Panc1 (cell line): ENCODE data around the gene NR2E3.

Experiments
- POLR2AphosphoS5 ChIP-seq: IDR thresholded peaks from 2 replicates; pipeline ENCODE4 v1.6.1; 2012; ENCODE audit warnings: mild to moderate bottlenecking, low read depth, low read length, moderate library complexity
- REST ChIP-seq, 2 experiments: IDR thresholded peaks; 2 replicates each; pipeline ENCODE4 v1.6.1; 2011 to 2012; ENCODE audit warnings: low read depth in 2 of 2, control low read depth in 1 of 2, low read length in 1 of 2, mild to moderate bottlenecking in 1 of 2, moderate library complexity in 1 of 2; ENCODE audit not compliant: insufficient read depth in 1 of 2
- SIN3A ChIP-seq: IDR thresholded peaks from 2 replicates; pipeline ENCODE4 v1.6.1; 2012; ENCODE audit warnings: low read depth, mild to moderate bottlenecking, low read length, moderate library complexity, borderline replicate concordance; ENCODE audit not compliant: insufficient read depth
- TCF7L2 ChIP-seq: IDR thresholded peaks from 2 replicates; pipeline ENCODE4 v1.6.1; 2011; ENCODE audit warnings: mild to moderate bottlenecking, low read depth, low read length, inconsistent platforms
- TF ChIP-seq, protein P1 (sequence below): fragments of 450-650 bp; IDR thresholded peaks from 2 replicates; pipeline ENCODE4 v1.5.1; 2017; ENCODE audit warnings: mild to moderate bottlenecking

- TF ChIP-seq, protein P1, sequence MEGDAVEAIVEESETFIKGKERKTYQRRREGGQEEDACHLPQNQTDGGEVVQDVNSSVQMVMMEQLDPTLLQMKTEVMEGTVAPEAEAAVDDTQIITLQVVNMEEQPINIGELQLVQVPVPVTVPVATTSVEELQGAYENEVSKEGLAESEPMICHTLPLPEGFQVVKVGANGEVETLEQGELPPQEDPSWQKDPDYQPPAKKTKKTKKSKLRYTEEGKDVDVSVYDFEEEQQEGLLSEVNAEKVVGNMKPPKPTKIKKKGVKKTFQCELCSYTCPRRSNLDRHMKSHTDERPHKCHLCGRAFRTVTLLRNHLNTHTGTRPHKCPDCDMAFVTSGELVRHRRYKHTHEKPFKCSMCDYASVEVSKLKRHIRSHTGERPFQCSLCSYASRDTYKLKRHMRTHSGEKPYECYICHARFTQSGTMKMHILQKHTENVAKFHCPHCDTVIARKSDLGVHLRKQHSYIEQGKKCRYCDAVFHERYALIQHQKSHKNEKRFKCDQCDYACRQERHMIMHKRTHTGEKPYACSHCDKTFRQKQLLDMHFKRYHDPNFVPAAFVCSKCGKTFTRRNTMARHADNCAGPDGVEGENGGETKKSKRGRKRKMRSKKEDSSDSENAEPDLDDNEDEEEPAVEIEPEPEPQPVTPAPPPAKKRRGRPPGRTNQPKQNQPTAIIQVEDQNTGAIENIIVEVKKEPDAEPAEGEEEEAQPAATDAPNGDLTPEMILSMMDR = no peak
- TF ChIP-seq REST (IDR thresholded peaks at IDR 0.05; ENCODE audit: insufficient read depth in 1 of 2, low read depth in 2 of 2, low read length in 1 of 2) (no peak), POLR2AphosphoS5 (no peak), TCF7L2 (no peak), SIN3A (no peak)
Measured at GRCh38 chr15:71822890-71823630, 12.7 kb downstream of the NR2E3 start.
